A673 (cell line): ENCODE data around the gene NAV2.

Experiments used
- CTCF ChIP-seq: fragments of 300-800, 200-600 bp; sonication (generic); conservative IDR thresholded peaks from 2 replicates; pipeline ENCODE4 v1.5.1; 2017; ENCODE audit warnings: low read depth, mild to moderate bottlenecking, antibody characterized with exemption, low read length, moderate library complexity, mixed read lengths
- EZH2 ChIP-seq: fragments of 200-600 bp; sonication (generic); IDR thresholded peaks from 2 replicates; pipeline ENCODE4 v1.6.1; 2017; ENCODE audit warnings: borderline replicate concordance, low read depth, mild to moderate bottlenecking, mixed read lengths, antibody characterized with exemption, low read length; ENCODE audit not compliant: poor library complexity, severe bottlenecking

GRCh38 chr11:19924716-19925115, 212.1 kb downstream of the NAV2 start:
- TF ChIP-seq CTCF (no peak), EZH2 (no peak)
